Caco-2 (cell line): Measurements from ENCODE around the gene UTS2. TPM values are rescaled to one million over a fixed set of nuclear protein-coding genes. Genes with fewer than 3 reads are reported as not detected.

ENCODE experiments used
- BruUV-seq: library from RNA; stranded (reverse); fragments of 400-500 nt; replicated peaks from 2 replicates; lab custom pipeline; 2021; lab: Mats Ljungman, UMichigan
- CTCF ChIA-PET: fragments of 300-600 bp; sonication (Branson Sonifier 250); formaldehyde crosslinking; loops from one replicate; lab custom pipeline; 2022; ENCODE audit warnings: antibody characterized with exemption; lab: Charles Lee
- POLR2A ChIA-PET: fragments of 300-600 bp; sonication (Branson Sonifier 250); formaldehyde crosslinking; loops from one replicate; lab custom pipeline; 2022; ENCODE audit warnings: antibody characterized with exemption; lab: Charles Lee
- DNase-seq, 2 experiments: peaks; one replicate each; pipeline versions ENCODE4 v3.0.0 to v3.0.0-alpha.2; 2020 to 2022
- H3K27me3 ChIP-seq: replicated peaks from 2 replicates; pipeline ENCODE4 v1.6.0; 2011; ENCODE audit warnings: low read length; ENCODE audit not compliant: control insufficient read depth, insufficient read depth
- H3K36me3 ChIP-seq: 2 replicates; pipeline ENCODE4 v1.5.1; 2011; ENCODE audit warnings: low read length; ENCODE audit not compliant: control insufficient read depth, insufficient read depth
- H3K4me1 ChIP-seq: fragments of 250-450 bp; sonication (Bioruptor Pico); 2 replicates; pipeline ENCODE4 v1.5.1; 2020; ENCODE audit warnings: mild to moderate bottlenecking
- H3K4me3 ChIP-seq: 2 replicates; pipeline ENCODE4 v1.5.1; 2011; ENCODE audit warnings: low read depth, mild to moderate bottlenecking, control low read depth, low read length
- H3K9me3 ChIP-seq: fragments of 250-450 bp; sonication (Bioruptor Pico); 2 replicates; pipeline ENCODE4 v1.5.1; 2020; ENCODE audit warnings: mild to moderate bottlenecking, moderate library complexity
- H3K27ac Mint-ChIP-seq: one replicate; pipeline ENCODE4 v1.8.0; 2022; ENCODE audit warnings: mixed read lengths; ENCODE audit not compliant: unreplicated experiment
- H3K27me3 Mint-ChIP-seq: one replicate; pipeline ENCODE4 v1.8.0; 2022; ENCODE audit warnings: mixed read lengths; ENCODE audit not compliant: insufficient read depth, unreplicated experiment
- H3K36me3 Mint-ChIP-seq: one replicate; pipeline ENCODE4 v1.8.0; 2022; ENCODE audit warnings: mild to moderate bottlenecking, mixed read lengths; ENCODE audit not compliant: insufficient read depth, unreplicated experiment
- H3K4me1 Mint-ChIP-seq: one replicate; pipeline ENCODE4 v1.8.0; 2022; ENCODE audit warnings: low read depth, mixed read lengths; ENCODE audit not compliant: unreplicated experiment
- H3K4me3 Mint-ChIP-seq: one replicate; pipeline ENCODE4 v1.8.0; 2022; ENCODE audit warnings: mild to moderate bottlenecking, moderate library complexity, mixed read lengths; ENCODE audit not compliant: unreplicated experiment
- H3K9me3 Mint-ChIP-seq: one replicate; pipeline ENCODE4 v1.8.0; 2022; ENCODE audit warnings: mixed read lengths; ENCODE audit not compliant: unreplicated experiment
- intact Hi-C: fragments of 100-400 bp; cut with micrococcal nuclease; formaldehyde crosslinking; loops from one replicate; pipeline ENCODE4 v1.10.0; 2022; ENCODE audit not compliant: unreplicated experiment
- total RNA-seq: library from RNA; stranded (reverse); gene quantifications from 2 replicates; pipeline ENCODE4 v1.2.3, GENCODE V29; 2022
- TF ChIP-seq, protein P1 (sequence below), 2 experiments: fragments of 200-600 bp in 1 of 2; IDR thresholded peaks; 1 replicate in 1 of 2; 2 replicates in 1 of 2; pipeline versions ENCODE4 v1.5.1 to v1.8.0; 2011 to 2022; ENCODE audit warnings: antibody characterized with exemption in 1 of 2, control low read depth in 1 of 2, inconsistent platforms in 1 of 2, low read depth in 1 of 2, low read length in 1 of 2, mild to moderate bottlenecking in 1 of 2, moderate library complexity in 1 of 2; ENCODE audit not compliant: insufficient read depth in 1 of 2, severe bottlenecking in 1 of 2, unreplicated experiment in 1 of 2

The UTS2 gene
- total RNA-seq, 1 experiment from 2014 or later = 10.8 TPM

DNA sequence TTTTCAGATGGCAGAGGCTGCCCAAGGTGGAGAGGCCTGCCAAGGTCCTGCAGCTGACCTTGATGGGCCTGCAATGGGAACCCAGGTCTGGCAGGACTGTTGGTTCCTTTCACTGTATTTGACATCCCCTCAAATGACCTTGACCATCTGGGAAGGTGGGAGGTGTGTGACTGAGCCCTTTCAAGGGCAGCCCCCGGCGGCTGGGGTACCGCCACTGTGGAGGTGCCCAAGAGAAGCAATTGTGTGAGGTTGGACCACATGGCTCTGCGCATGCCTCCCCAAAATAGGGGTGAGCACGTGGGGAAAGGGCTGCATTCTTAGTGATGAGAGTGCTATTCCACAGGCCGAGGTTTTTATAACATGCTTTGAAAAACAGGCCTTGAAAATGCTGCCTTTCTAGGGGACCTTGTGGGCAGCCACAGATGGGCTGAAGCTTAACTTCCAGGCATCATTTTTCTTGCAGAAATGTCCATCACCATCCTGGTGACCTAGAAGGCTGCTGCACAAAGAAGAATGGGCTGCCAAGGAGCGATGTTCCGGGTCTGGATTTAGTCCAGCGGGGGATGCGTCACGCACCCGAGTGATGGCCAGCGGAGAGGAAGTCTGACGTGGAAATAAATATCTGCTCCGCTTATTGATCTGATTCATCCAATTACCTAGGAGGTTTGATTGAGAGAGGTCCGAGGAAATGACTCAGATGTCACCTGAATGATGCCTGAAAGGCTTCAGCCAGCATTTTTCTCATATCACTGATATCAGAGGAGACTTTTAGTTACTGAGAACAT, 16.5 kb upstream of the UTS2 start:
- H3K4me1 ChIP-seq = no peaks in the 10 kb centered on the region
- ChIA-PET POLR2A (no interaction called here), CTCF (no interaction called here)
- Mint-ChIP-seq H3K9me3 (no peaks in the 10 kb centered on the region), H3K4me1 (peaks cover 3% of the 10 kb centered on the region), H3K27me3 (no peaks in the 10 kb centered on the region), H3K36me3 (no peaks in the 10 kb centered on the region), H3K4me3 (no peak overlapping the region), H3K27ac (no peak overlapping the region)
- BruUV-seq = no TSS peak
- H3K36me3 ChIP-seq = no peaks in the 10 kb centered on the region
- TF ChIP-seq, protein P1, sequence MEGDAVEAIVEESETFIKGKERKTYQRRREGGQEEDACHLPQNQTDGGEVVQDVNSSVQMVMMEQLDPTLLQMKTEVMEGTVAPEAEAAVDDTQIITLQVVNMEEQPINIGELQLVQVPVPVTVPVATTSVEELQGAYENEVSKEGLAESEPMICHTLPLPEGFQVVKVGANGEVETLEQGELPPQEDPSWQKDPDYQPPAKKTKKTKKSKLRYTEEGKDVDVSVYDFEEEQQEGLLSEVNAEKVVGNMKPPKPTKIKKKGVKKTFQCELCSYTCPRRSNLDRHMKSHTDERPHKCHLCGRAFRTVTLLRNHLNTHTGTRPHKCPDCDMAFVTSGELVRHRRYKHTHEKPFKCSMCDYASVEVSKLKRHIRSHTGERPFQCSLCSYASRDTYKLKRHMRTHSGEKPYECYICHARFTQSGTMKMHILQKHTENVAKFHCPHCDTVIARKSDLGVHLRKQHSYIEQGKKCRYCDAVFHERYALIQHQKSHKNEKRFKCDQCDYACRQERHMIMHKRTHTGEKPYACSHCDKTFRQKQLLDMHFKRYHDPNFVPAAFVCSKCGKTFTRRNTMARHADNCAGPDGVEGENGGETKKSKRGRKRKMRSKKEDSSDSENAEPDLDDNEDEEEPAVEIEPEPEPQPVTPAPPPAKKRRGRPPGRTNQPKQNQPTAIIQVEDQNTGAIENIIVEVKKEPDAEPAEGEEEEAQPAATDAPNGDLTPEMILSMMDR (IDR thresholded peaks at IDR 0.05; ENCODE audit: insufficient read depth in 1 of 2, low read depth in 1 of 2, low read length in 1 of 2, severe bottlenecking in 1 of 2, unreplicated experiment in 1 of 2) = no peak
- intact Hi-C loops = no loop called here
- no peaks in the 10 kb centered on the region for H3K9me3 ChIP-seq
- DNase-seq = no peak
- H3K4me3 ChIP-seq = no peak overlapping the region
- no peaks in the 10 kb centered on the region for H3K27me3 ChIP-seq

DNA sequence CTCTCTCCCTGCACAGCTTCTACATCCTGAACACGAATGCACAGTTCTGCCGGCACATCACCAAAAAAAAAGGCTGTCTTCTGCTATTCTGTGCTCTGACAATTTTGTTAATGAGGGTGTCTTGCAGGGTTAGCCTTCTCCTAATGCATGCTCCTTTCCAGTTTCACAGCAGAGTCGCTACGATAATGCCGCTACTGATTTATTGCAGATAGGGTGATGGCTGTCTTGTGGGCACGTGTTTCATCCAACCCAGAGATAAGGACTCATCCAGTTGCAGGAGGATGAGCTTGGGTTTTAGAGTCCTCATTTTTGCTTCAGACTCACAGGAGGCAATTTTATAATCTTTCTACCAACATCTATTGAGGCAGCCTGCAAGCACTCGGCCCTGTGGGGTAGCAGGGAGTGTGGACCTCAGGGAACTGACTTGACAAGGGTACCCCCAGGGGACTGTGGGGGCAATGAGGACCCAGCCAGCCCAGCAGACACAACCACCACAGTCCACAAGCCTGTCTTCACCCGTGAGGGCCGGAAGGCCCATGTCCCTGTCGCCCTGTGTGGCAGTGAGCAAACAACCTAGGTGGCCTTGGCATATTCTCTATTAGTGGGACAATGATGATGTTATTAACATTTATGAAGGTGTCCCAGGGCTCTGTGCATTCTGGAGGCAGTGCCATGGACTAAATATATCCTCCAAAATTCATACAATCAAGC, 15.4 kb upstream of the UTS2 start:
- no peaks in the 10 kb centered on the region for H3K27me3 Mint-ChIP-seq
- Histone ChIP-seq H3K4me1 (no peaks in the 10 kb centered on the region), H3K4me3 (no peak overlapping the region), H3K9me3 (no peaks in the 10 kb centered on the region), H3K27me3 (no peaks in the 10 kb centered on the region), H3K36me3 (no peaks in the 10 kb centered on the region)
- POLR2A ChIA-PET = no interaction called here
- intact Hi-C loops = no loop called here
- H3K4me3 Mint-ChIP-seq = no peak overlapping the region
- peaks cover 5% of the 10 kb centered on the region for H3K4me1 Mint-ChIP-seq
- CTCF ChIA-PET = no interaction called here
- no peak for DNase-seq
- H3K27ac Mint-ChIP-seq = no peak overlapping the region
- no peaks in the 10 kb centered on the region for H3K36me3 Mint-ChIP-seq
- H3K9me3 Mint-ChIP-seq = no peaks in the 10 kb centered on the region
- no TSS peak for BruUV-seq
- TF ChIP-seq, protein P1 (IDR thresholded peaks at IDR 0.05; ENCODE audit: insufficient read depth in 1 of 2, low read depth in 1 of 2, low read length in 1 of 2, severe bottlenecking in 1 of 2, unreplicated experiment in 1 of 2) = no peak

DNA sequence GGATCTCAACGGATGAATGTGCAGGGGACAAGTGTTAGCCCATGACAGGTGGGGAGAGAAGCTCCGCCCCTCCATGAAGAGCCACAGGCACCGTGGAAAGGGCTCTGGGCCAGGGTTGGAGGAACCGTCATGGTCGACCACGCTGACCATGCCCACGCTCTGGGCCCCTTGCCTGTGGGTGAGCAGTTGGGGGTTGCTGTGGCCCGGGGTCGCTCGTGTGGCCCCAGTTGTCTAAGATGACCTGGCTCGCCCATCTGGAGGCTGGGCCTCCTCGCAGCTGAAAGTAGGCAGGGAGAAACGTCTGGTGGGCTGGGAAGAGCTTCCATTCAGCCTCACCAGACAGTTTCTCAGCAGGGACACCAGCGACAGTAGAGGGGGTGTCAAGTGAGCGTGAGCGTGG, 13.1 kb upstream of the UTS2 start:
- H3K4me3 Mint-ChIP-seq = no peak overlapping the region
- no peaks in the 10 kb centered on the region for H3K27me3 Mint-ChIP-seq
- no TSS peak for BruUV-seq
- TF ChIP-seq, protein P1 (IDR thresholded peaks at IDR 0.05; ENCODE audit: insufficient read depth in 1 of 2, low read depth in 1 of 2, low read length in 1 of 2, severe bottlenecking in 1 of 2, unreplicated experiment in 1 of 2) = no peak
- H3K4me3 ChIP-seq = no peak overlapping the region
- ChIA-PET POLR2A (no interaction called here), CTCF (no interaction called here)
- H3K36me3 Mint-ChIP-seq = no peaks in the 10 kb centered on the region
- H3K4me1 Mint-ChIP-seq = peaks cover 5% of the 10 kb centered on the region
- intact Hi-C loops = no loop called here
- no peaks in the 10 kb centered on the region for H3K4me1 ChIP-seq
- DNase-seq = no peak
- H3K9me3 Mint-ChIP-seq = no peaks in the 10 kb centered on the region
- no peak overlapping the region for H3K27ac Mint-ChIP-seq
- no peaks in the 10 kb centered on the region for H3K36me3 ChIP-seq
- no peaks in the 10 kb centered on the region for H3K27me3 ChIP-seq
- no peaks in the 10 kb centered on the region for H3K9me3 ChIP-seq
